ENCODE results near the gene METTL16. TPM values are rescaled to one million over a fixed set of nuclear protein-coding genes. Genes with fewer than 3 reads are reported as not detected.
"Not testable (repeated sequence)": the region's sequence is repeated elsewhere in the genome, so short reads cannot be mapped to it uniquely, and the experiment has no call there.

Gene METTL16
- total and polyA plus RNA-seq, 2 experiments from 2014 or later = 12.0 to 14.4 TPM

DNA sequence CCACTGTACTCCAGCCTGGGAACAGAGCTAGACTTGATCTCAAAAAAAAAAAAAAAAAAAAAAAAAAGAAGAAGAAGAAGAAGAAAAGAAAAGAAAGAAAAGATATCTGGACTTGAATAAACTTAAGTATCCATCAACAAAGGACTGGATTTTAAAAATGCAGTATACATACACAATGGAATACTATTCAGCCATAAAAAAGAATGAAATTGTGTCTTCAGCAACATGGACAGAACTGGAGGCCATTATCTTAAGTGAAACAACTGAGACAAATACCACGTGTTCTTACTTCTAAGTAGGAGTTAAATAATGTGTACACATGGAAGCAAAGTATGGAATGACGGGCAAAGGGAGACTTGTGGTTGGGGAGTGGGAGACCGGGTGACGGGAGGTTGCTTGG lies 70.8 kb downstream of the METTL16 start:
- Histone ChIP-seq H3K27me3 (replicated peaks; ENCODE audit: insufficient read depth) (no peaks in the 10 kb centered on the region), H3K79me2 (ENCODE audit: insufficient read depth) (no peaks in the 10 kb centered on the region), H3K9me3 (ENCODE audit: low read depth) (no peaks in the 10 kb centered on the region), H3F3A (ENCODE audit: insufficient read depth) (peaks cover 7% of the 10 kb centered on the region; the same call in 1 of the 2 replicates), H3K4me3 (no peak overlapping the region), H3K4me1 (ENCODE audit: insufficient read depth) (no peaks in the 10 kb centered on the region; the same call in 1 of the 2 replicates), H3K4me2 (ENCODE audit: unreplicated experiment) (no peak overlapping the region), H3K27ac (no peak overlapping the region), H3K36me3 (ENCODE audit: low read depth) (0 out of 2 replicates have a peak, but pooled peaks cover 3% of the 10 kb centered on the region), H3K9me2 (ENCODE audit: insufficient read depth) (no peaks in the 10 kb centered on the region), H4K20me1 (ENCODE audit: insufficient read depth) (no peaks in the 10 kb centered on the region), H2AFZ (no peak overlapping the region), H3K9ac (no peak overlapping the region)
- no peak for TF ChIP-seq EZH2phosphoT487 (IDR thresholded peaks at IDR 0.05; ENCODE audit: insufficient read depth, low read depth)
- no peak for TF ChIP-seq EZH2 (IDR thresholded peaks at IDR 0.05; ENCODE audit: insufficient read depth, poor library complexity, severe bottlenecking)
- DNase-seq = no peak
- in situ Hi-C loops (cut with MboI) = no loop called here
- 98 to 99% methylated on average over 4 of the region's 4 CpGs for WGBS, 2 experiments (ENCODE audit: low coverage in 1 of 2, low lambda C conversion rate in 2 of 2, missing lambda C conversion rate in 2 of 2)

DNA sequence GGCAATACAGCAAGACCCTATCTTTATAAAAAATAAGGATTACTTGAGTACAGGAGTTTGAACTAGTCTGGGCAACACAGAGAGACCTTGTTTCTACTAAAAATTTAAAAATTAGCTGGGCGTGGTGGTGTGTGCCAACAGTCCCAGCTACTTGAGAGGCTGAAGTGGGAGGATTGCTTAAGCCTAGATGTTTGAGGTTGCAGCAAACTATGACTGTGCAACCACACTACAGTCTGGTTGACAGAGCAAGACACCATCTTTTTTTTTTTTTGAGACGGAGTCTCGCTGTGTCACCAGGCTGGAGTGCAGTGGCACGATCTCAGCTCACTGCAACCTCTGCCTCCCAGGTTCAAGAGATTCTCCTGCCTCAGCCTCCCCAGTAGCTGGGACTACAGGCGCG lies 71.7 kb downstream of the METTL16 start:
- H3K27ac ChIP-seq; H3K9ac ChIP-seq; H3K27me3 ChIP-seq (replicated peaks; ENCODE audit: insufficient read depth); H3K4me1 ChIP-seq (ENCODE audit: insufficient read depth); H3K9me2 ChIP-seq (ENCODE audit: insufficient read depth); H3K9me3 ChIP-seq (ENCODE audit: low read depth); H4K20me1 ChIP-seq (ENCODE audit: insufficient read depth); H3K36me3 ChIP-seq (ENCODE audit: low read depth); H3K4me2 ChIP-seq (ENCODE audit: unreplicated experiment); H2AFZ ChIP-seq; H3K79me2 ChIP-seq (ENCODE audit: insufficient read depth); H3K4me3 ChIP-seq; in situ Hi-C loops (cut with MboI): not testable (repeated sequence)
- WGBS, 2 experiments (ENCODE audit: low coverage in 1 of 2, low lambda C conversion rate in 2 of 2, missing lambda C conversion rate in 2 of 2) = 88 to 96% methylated on average over 6 of the region's 6 CpGs
- peak; percentile 65 for DNase-seq
- H3F3A ChIP-seq (ENCODE audit: insufficient read depth) = peaks cover 10% of the 10 kb centered on the region; the same call in 1 of the 2 replicates

GRCh38 chr17:2438823-2439222 lies 72.9 kb downstream of the METTL16 start:
- Histone ChIP-seq H4K20me1 (ENCODE audit: insufficient read depth) (no peaks in the 10 kb centered on the region), H3K27me3 (replicated peaks; ENCODE audit: insufficient read depth) (no peaks in the 10 kb centered on the region), H3K9me2 (ENCODE audit: insufficient read depth) (no peaks in the 10 kb centered on the region), H2AFZ (no peak overlapping the region), H3K9ac (no peak overlapping the region), H3K4me2 (ENCODE audit: unreplicated experiment) (no peak overlapping the region), H3K4me3 (no peak overlapping the region), H3F3A (ENCODE audit: insufficient read depth) (peaks cover 17% of the 10 kb centered on the region; the same call in 1 of the 2 replicates), H3K9me3 (ENCODE audit: low read depth) (no peaks in the 10 kb centered on the region), H3K4me1 (ENCODE audit: insufficient read depth) (no peaks in the 10 kb centered on the region; the same call in 1 of the 2 replicates), H3K79me2 (ENCODE audit: insufficient read depth) (no peaks in the 10 kb centered on the region), H3K36me3 (ENCODE audit: low read depth) (0 out of 2 replicates have a peak, but pooled peaks cover 3% of the 10 kb centered on the region), H3K27ac (no peak overlapping the region)
- in situ Hi-C loops (cut with MboI) = no loop called here
- peak; percentile 50 for DNase-seq
- 77 to 83% methylated on average over 6 of the region's 6 CpGs for WGBS, 2 experiments (ENCODE audit: low coverage in 1 of 2, low lambda C conversion rate in 2 of 2, missing lambda C conversion rate in 2 of 2)
- TF ChIP-seq EZH2 (IDR thresholded peaks at IDR 0.05; ENCODE audit: insufficient read depth, poor library complexity, severe bottlenecking) (no peak), EZH2phosphoT487 (IDR thresholded peaks at IDR 0.05; ENCODE audit: insufficient read depth, low read depth) (no peak)

- no peaks in the 10 kb centered on the region for H3K9me2 ChIP-seq (ENCODE audit: insufficient read depth)
- peaks cover 9% of the 10 kb centered on the region for H3F3A ChIP-seq (ENCODE audit: insufficient read depth)
- no peak overlapping the region for H2AFZ ChIP-seq
- 0 out of 2 replicates have a peak, but pooled peaks cover 3% of the 10 kb centered on the region for H3K36me3 ChIP-seq (ENCODE audit: low read depth)
- DNase-seq = no peak
- H3K79me2 ChIP-seq (ENCODE audit: insufficient read depth) = no peaks in the 10 kb centered on the region
- TF ChIP-seq EZH2 (IDR thresholded peaks at IDR 0.05; ENCODE audit: insufficient read depth, poor library complexity, severe bottlenecking) = no peak
- TF ChIP-seq EZH2phosphoT487 (IDR thresholded peaks at IDR 0.05; ENCODE audit: insufficient read depth, low read depth) = no peak
- WGBS, 2 experiments (ENCODE audit: low coverage in 1 of 2, low lambda C conversion rate in 2 of 2, missing lambda C conversion rate in 2 of 2) = 86 to 89% methylated on average over 5 of the region's 5 CpGs
- H3K27me3 ChIP-seq (replicated peaks; ENCODE audit: insufficient read depth) = no peaks in the 10 kb centered on the region
- no peak overlapping the region for H3K27ac ChIP-seq
- H3K9ac ChIP-seq = no peak overlapping the region
- H3K9me3 ChIP-seq (ENCODE audit: low read depth) = no peaks in the 10 kb centered on the region
- no peak overlapping the region for H3K4me2 ChIP-seq (ENCODE audit: unreplicated experiment)
- H4K20me1 ChIP-seq (ENCODE audit: insufficient read depth) = no peaks in the 10 kb centered on the region
- no peak overlapping the region for H3K4me3 ChIP-seq
- no peaks in the 10 kb centered on the region; the same call in 1 of the 2 replicates for H3K4me1 ChIP-seq (ENCODE audit: insufficient read depth)
- in situ Hi-C loops (cut with MboI) = no loop called here
Measured at GRCh38 chr17:2436316-2436905, 75.3 kb downstream of the METTL16 start.
